HG03520 (cell line): ENCODE measurements around the gene TMEM14A.
A peak's percentile ranks its signal among the peaks of the same experiment; 100 is the strongest.
"Not testable (repeated sequence)": the region's sequence is repeated elsewhere in the genome, so short reads cannot be mapped to it uniquely, and the experiment has no call there.

Source experiments
- ATAC-seq: cut with Tn5 transposase; IDR thresholded peaks from one replicate; pipeline ENCODE4 v1.9.1; 2021; ENCODE audit warnings: mild to moderate bottlenecking, moderate library complexity; ENCODE audit not compliant: unreplicated experiment

Gene TMEM14A

DNA sequence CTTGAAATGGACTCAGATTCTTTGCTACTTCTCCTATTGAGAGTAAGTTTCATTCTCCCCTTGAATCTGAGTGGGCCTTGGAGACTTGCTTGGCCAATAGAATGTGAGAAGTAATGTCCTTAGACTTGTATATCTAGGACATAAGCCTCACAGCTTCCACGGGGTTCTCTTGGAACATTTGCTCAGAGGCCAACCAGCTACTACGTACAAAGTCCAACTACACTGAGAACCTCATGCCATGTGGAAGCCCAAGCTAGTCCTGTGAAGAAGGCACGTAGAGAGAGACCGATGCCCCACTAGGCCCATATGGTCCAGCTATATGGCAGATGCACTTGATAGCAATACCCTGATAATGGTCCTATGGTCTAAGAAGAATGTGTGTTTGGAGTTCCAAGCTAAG lies 22.9 kb downstream of the TMEM14A start:
- ATAC-seq, result no peak

DNA sequence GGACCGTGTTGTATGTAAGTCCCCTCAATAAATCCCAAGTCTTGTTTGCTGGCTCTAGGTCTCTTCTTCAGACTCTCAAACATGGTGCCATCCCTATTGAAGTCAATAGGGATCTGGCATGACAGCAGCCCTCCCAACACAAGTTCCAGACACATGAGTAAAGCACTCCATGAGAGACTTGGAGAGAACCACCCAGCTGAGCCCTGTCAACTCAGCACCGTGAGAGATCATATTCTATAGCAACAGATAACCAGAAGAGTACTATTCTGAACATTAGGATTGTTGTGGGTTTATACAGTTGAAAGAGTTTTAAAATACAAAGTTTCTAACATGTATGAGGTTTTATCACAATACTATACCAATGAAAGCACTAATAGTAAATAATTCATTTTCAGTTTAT lies 23.5 kb downstream of the TMEM14A start:
- no peak for ATAC-seq

DNA sequence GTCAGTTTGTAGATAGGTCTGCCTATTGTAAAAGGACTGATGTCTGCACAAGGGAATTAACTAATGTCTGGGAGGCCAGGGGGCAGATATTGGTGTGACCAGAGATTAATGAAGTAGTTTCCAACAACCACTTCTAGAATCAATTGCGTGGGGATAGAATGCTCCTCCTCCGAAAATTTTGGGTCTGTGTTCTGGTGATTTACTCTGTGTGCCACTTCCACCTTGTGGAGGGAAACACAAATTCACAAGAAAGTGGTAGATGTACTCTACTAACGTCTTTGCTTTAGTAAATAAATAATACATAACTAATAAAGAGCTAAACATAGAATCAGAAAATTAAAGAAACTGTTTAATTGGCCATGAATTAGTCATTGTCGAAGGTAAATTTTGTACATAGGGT lies 25.5 kb downstream of the TMEM14A start:
- ATAC-seq, result no peak

DNA sequence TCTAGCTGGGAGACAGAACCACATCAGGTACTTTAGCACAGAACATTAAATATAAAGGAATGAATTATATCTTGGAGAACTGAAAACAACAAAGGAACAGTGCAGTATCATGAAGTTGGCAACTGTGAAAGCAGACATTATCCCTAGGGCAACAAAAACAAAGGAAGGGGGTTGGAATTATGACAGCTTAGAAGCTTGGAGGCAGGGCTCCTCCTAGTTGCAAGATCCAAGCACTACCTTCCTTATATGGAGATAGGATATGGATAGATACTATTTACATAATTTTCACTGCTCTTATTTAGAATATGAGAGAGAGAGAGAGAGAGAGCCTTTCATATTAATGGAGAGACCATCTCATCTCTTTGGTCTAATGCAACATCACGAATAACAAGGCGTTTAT lies 27.0 kb downstream of the TMEM14A start:
- ATAC-seq, result no peak

DNA sequence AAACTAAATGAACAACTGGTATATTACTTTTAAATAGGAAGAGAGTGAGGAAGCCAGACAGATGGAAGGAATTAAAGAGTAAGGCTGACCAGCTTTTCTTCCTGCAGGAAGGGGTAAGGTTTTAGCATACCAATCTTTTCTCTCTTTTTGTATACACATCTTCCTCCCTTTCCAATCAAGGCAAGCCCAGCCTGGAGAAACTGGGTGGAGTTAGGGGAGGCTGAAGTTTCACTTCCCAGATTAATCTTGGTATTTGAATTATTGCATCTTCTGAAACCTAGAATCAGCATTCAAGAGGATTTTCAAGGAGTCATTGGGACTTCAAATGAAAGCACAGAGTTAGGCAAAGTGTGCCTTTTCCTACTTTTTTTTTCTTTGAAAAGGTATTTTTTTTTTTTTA lies 33.1 kb downstream of the TMEM14A start:
- ATAC-seq, result no peak

DNA sequence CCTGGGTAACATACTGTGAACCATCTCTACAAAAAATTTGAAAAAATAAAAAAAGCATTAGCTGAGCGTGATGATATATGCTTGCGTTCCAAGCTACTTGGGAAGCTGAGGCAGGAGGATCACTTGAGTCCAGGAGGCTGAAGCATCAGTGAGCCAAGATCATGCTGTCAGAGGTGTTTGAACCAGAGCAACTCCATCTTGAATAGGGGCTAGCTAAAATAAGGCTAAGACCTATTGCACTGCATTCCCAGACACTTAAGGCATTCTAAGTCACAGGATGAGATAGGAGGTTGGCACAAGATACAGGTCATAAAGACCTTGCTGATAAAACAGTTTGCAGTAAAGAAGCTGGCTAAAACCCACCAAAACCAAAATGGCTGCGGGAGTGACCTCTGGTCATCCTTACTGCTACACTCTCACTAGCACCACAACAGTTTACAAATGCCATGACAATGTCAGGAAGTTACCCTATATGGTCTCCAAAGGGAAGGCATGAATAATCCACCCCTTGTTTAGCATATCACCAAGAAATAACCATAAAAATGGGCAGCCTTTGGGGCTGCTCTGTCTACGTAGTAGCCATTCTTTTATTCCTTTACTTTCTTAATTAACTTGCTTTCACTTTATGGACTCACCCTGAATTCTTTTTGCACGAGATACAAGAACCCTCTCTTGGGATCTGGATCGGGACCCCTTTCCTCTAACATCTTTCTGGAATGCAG lies 34.0 kb downstream of the TMEM14A start:
- ATAC-seq, result not testable (repeated sequence)

DNA sequence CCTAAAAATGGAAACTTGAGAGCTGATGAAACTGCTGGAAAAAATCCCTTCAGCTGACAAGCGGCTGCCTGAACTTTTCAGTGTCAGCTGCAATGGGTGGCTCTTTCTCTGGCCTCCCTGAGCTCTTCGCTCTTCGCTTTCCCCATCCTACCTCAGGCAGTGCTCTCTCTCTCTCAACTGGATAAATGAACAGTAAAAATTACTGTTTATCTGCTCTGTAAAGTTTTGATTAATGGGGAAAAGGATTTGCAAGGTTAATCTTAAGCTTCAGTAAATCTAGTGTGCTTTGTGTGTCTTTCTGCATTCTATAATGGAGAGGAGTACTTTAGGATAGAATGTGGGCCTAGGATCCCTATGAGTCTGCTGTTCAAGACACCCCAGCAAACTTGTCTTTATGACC lies 35.1 kb downstream of the TMEM14A start:
- no peak for ATAC-seq

DNA sequence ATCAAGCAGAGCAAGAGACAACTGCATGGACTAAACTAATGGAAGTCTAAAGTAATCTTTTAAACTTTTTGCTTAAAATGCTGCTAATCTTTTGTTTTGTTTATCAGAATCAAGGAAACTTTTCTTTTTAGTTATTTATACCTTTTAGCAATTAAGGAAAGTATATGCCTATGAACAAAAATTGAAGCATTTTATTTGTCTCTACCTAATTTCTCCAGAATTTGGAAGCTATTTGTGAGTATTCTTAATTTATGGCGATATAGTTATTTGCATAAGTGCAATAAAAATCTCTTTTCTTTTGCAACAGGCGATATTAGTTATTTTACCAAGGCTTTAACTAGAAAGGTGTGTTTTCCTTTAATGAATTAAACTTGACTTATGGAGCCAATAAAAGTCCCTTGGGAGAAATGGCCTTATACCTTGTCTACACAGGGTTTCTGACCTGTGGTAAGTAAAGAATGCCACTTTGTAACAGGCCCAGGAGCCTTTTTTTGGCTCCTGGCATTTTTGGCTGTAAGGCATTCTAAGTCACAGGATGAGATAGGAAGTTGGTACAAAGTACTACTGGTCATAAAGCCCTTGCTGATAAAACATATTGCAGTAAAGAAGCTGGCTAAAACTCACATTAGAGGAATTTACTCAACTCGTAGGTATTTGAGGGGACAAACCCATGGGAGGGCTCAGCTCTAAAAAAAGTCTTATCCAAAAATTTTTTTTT lies 37.2 kb downstream of the TMEM14A start:
- no peak for ATAC-seq

DNA sequence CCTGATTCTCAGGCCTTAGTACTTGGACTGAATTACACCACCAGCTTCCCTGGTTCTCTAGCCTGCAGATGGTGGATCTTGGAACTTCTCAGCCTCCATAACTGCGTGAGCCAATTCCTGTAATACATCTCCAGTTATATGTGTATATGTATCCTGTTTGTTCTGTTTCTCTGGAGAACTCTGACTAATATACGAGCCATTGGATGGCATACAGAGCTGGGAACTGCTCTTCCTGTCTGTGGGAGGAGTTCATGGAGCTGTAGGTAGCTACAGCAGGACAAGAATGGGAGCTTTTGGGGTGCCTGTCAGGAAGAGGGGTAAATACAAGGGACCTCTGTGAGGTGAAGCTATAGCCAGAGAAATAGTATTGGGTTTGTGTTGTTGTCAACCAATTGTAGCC lies 41.2 kb downstream of the TMEM14A start:
- ATAC-seq, result no peak

DNA sequence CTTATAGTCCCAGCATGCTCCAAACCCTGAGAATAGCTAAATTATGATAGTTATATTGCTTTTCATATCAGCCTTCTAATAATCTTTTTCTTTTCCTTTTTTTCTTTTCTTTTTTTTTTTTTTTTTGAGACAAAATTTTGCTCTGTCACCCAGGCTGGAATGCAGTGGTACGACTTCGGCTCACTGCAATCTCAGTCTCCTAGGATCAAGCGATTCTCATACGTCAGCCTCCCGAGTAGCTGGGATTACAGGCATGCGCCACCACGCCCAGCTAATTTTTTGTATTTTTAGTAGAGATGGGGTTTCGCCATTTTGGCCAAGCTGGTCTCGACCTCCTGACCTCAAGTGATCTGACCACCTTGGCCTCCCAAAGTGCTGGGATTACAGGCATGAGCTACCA lies 43.8 kb downstream of the TMEM14A start:
- ATAC-seq, result not testable (repeated sequence)

DNA sequence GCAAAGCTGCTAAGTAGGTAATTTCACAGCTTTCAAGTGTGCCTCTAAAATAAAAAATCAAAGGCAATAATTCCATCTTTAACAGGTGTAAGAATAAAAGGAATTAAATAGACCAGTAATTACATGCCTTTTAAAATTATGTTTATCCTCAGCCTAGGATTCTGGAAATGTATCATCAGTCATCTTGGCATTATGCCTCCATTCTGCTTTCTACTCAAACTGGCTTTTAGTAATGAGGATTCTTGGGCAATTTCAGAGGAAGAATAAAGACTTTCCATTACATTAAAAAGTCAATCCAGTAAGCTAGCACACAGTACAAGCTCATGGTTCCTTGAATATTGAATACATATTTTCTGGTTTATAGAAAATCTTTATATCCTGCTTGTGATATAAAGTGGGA lies 47.6 kb downstream of the TMEM14A start:
- ATAC-seq, result no peak

DNA sequence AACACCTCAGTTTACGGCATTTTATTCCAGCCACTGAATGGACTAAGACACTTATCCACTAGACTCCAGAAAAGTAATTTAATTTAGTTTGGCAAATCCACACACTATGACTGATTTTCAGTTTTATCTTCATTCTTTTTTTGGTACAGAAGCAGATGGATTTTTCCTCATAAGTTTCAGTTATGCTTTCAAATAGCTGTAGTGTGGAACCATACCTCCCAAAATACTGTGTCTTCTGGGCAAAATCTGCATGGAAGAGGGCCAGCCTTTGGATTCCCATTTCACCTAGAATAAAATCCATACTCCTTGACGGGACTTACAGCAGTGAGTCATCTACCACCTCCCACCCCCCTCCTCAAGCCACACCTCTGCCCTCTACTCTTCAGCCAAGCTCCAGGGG lies 49.4 kb downstream of the TMEM14A start:
- ATAC-seq, result no peak

DNA sequence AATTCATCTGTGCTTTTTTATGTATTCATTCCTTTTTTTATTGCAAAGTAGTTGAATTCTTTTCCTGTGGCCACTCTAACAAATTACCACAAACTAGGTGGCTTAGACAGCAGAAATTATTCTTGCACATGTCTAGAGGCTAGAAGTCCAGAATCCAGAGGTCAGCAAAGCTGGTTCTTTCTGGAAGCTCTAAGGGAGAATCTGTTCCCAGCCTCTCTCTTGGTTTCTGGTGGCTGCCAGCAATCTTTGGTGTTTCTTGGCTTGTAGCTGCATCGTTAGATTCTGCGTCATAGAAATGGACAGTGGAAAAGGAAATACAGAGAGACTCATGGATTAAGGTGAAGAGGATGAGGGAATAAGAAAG lies 53.1 kb downstream of the TMEM14A start:
- no peak for ATAC-seq

DNA sequence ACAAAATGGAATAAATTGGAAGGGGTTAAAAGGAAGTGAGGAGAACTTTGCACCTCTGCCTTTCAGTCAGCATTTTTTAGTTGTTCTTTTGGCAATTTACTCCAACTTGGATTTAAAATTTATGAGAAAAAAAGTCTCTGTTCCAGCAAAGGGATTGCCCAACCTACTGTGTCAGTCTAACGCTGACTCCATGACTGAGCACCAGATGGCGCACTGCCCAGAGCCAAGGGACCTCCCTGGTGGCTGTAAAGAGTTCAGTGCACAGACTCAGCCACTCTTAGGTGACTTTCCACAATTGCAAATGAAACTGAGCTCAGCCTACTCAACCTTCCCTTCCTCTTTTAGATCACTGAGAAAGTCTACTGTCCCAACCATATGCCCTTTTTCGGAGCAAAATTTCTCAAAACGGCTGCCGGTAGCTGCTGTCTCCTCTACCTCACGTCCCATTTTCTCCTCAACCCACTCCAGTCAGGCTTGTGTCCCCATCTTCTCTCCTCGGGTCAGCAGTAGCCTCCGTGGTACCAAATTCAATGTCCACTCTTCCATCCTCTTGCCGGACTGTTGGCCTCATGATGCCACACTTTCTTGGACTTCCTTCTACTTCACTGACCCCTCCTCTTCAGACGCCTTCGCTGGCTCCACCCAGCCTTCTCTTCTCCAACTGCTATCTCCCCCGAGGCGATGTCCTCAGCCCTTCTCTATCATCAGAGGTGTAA lies 53.7 kb downstream of the TMEM14A start:
- ATAC-seq, result peak; percentile 99

DNA sequence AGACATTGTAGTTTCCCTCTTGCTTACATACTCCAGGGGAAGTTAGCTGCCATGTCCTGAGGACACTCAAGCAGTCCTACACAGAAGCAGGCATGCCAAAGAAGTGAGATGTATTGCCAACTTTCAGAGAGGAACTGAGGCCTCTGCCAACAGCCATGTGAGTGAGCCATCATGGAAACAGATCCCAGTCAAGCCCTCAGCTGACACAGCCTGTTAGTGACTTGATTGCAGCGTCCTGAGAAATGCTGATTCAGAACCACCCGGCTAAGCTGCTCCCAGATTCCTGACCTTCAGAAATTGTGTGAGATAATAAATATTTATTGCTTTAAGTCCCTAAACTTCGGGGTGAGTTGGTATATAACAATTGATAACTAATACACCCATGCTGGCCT lies 54.2 kb downstream of the TMEM14A start:
- ATAC-seq, result no peak

DNA sequence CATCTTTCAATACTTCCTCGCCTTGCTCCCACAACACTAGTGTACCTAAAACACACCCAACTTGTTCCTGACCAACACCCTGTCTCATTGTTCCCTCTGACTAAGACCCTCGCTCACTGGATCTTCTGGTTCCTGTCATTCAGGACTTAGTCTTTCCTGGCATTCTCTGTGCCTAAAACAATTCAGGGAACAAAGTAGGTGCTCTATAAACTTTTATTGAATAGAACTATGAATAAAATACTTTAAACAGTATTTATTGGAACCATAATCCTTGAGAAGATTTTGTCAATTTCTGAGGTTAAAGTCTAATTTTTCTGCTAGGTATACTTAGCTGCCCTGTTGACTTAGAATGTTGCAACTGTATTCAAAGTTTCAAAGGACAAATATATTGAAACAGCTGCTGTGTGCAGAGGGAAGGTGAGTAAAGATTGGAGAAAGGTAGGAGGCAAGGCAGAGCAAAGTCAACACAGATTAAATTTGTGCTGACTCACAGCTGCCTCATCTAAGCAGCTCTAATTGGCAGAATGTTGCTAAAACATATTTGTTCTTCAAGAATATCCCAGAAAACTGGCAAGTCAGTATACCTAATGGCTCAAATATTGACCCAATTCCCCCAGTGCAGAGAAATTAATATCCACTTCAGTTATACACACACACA lies 54.8 kb downstream of the TMEM14A start:
- no peak for ATAC-seq

DNA sequence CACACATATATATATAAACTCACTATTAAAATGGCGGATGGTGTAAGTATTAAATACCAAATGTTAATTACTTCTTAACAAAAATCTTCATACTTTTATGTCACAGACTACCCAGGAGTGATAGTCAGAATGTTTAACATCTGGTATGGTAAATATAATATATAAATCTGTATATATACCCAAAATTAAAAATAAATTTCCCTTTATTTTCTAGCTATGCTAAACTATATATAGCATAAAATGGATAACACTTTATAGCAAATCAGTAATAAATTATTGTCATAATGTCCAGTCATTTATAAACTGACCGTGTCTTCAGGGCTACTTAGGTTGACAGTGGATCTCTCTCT lies 55.3 kb downstream of the TMEM14A start:
- ATAC-seq, result no peak

DNA sequence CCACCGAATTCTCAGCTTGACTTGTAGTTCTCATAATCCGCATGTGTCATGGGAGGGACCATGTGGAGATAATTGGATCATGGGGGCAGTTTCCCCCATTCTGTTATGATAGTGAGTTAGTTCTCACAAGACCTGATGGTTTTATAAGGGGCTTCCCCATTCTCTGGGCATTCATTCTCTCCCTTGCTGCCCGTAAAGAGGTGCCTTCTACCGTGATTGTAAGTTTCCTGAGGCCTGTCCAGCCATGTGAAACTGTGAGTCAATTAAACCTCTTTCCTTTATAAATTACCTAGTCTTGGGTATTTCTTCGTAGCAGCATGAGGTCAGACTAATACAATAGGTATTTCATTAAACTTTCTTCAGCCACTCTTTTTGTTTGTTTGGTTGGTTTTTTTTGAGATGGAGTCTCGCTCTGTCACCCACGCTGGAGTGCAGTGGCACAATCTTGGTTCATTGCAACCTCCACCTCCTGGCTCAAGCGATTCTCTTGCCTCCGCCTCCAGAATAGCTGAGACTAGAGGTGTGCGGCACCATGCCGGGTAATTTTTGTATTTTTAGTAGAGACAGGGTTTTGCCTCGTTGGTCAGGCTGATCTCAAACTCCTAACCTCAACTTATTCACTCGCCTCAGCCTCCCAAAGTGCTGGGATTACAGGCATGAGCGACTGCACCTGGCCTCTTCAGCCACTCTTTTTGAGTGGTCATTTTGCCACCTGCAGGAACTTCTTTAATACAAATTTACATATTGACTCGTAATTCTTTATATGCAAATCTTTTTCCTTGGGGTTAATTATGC lies 56.0 kb downstream of the TMEM14A start:
- ATAC-seq, result no peak

DNA sequence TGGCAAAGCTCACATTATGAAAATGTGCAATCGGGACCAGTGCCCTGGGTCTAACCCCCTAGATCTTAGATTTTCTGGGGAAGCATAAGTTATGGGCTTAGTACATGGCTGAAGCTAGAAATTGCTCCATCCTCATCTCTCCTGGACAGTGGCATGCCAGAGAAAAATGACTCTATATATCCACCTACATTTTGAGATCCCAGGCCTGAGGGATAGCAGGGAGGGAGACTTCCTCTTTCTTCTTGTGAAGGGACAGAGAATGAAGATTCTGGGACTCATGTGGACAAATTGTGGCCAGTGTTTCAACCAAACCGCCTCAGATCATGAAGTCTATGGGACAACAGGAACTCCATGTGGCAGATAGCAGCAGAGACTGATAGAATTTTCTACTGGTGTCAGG lies 57.0 kb downstream of the TMEM14A start:
- ATAC-seq, result no peak

DNA sequence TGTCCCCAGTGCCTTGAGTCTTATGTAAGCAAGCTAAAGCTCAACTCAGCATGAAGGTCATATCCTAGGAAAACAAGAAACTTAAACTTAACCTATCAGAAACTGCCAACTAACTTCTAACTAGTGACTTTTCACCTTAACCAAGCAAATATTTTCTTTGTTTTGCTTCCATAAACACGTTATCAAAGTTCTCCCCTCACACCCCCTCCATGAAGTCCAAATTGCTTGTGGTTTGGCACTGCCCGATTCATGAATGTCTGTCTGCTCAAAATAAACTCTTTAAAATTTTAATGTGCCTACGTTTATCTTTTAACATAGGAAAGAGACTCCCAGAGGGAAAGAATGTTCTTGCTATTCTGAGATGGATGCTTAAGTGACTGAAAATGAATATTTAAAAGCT lies 57.5 kb downstream of the TMEM14A start:
- no peak for ATAC-seq

DNA sequence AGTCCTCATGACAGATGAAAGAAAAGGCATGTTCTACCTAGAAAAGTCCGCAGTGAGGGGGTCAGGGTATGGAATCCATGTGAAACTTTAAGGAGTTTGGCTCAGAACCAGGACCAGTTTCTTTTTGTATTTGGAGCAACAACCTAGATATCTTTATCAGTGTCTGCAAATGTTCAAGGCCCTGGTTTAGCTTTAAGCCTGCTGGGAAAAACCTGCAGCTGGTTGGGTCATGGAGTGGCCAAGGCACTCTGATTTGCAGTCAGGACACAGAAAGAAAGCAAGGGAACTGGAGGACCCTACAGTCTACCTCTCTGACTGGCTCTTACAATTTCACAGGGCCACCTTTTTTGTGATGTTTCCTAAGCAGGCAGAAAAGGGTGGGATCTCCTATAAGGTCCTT lies 58.7 kb downstream of the TMEM14A start:
- no peak for ATAC-seq
